Calu3 (cell line): Measurements from ENCODE around the gene ITGA2B. TPM values are rescaled to one million over a fixed set of nuclear protein-coding genes. Genes with fewer than 3 reads are reported as not detected.

Experiments used
- BruUV-seq: library from RNA; stranded (reverse); fragments of 400-500 nt; replicated peaks from 2 replicates; lab custom pipeline; 2021; lab: Mats Ljungman, UMichigan
- CTCF ChIA-PET: fragments of 300-600 bp; sonication (Branson Sonifier 250); formaldehyde crosslinking; loops from one replicate; lab custom pipeline; 2022; ENCODE audit warnings: antibody characterized with exemption; lab: Charles Lee
- DNase-seq: peaks from one replicate; pipeline ENCODE4 v3.0.0; 2022
- H3K27ac Mint-ChIP-seq: one replicate; pipeline ENCODE4 v1.8.0; 2022; ENCODE audit warnings: mixed read lengths; ENCODE audit not compliant: unreplicated experiment
- H3K27me3 Mint-ChIP-seq: one replicate; pipeline ENCODE4 v1.8.0; 2022; ENCODE audit warnings: mixed read lengths; ENCODE audit not compliant: unreplicated experiment
- H3K36me3 Mint-ChIP-seq: one replicate; pipeline ENCODE4 v1.8.0; 2022; ENCODE audit warnings: mild to moderate bottlenecking, moderate library complexity, mixed read lengths; ENCODE audit not compliant: insufficient read depth, unreplicated experiment
- H3K4me1 Mint-ChIP-seq: one replicate; pipeline ENCODE4 v1.8.0; 2022; ENCODE audit warnings: mild to moderate bottlenecking, low read depth, mixed read lengths; ENCODE audit not compliant: unreplicated experiment
- H3K4me3 Mint-ChIP-seq: one replicate; pipeline ENCODE4 v1.8.0; 2022; ENCODE audit warnings: mild to moderate bottlenecking, low read depth, moderate library complexity, mixed read lengths; ENCODE audit not compliant: unreplicated experiment
- H3K9me3 Mint-ChIP-seq: one replicate; pipeline ENCODE4 v1.8.0; 2022; ENCODE audit warnings: low read depth, mixed read lengths; ENCODE audit not compliant: unreplicated experiment
- intact Hi-C: fragments of 100-400 bp; cut with micrococcal nuclease; formaldehyde crosslinking; loops from one replicate; pipeline ENCODE4 v1.10.0; 2022; ENCODE audit not compliant: unreplicated experiment
- total RNA-seq: library from RNA; stranded (reverse); gene quantifications from 2 replicates; pipeline ENCODE4 v1.2.3, GENCODE V29; 2022
- TF ChIP-seq, protein P1 (sequence below): fragments of 200-600 bp; IDR thresholded peaks from one replicate; pipeline ENCODE4 v1.8.0; 2022; ENCODE audit warnings: antibody characterized with exemption; ENCODE audit not compliant: unreplicated experiment

ITGA2B gene
- total RNA-seq, 1 experiment from 2014 or later: 1.6 TPM

DNA sequence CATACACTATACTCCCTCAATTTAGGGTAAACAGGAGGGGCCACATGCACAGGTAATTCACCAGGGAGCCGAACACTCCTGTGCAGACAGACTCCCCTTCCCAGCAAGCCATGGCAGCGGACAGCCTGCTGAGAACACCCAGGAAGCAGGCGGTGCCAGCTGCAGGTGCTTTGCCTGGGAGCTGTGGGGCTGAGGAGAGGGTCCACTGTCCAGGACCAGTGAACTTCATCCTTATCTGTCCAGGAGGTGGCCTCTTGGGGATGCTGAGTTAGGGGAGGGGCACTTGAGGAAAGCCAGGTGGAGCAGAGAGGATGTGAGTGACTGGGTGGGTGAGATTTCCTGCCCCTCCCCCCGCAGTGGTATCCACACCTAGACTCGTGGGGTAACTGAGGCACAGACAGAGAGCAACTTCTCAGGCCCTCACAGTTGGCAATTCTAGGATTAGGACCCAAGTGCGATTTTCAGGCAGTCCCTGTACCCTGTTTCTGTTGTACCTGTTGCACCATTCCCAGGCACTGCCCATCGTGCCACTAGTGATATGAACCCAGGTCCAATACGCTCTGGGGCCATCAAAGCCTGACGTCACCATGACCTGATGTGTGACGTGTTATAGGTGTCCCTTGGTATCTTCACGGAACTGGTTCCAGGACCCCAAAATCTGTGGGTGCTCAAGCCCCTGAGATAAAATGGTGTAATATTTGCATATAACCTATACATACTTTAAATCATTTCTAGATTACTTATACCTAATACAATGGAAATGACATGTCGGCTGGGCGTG lies 43.2 kb downstream of the ITGA2B start:
- Mint-ChIP-seq H3K36me3 (peaks cover 24% of the 10 kb centered on the region), H3K27ac (peak overlapping the region; percentile 93), H3K4me1 (peaks cover 11% of the 10 kb centered on the region), H3K9me3 (no peaks in the 10 kb centered on the region), H3K4me3 (peak overlapping the region; percentile 97), H3K27me3 (no peaks in the 10 kb centered on the region)
- no peak for DNase-seq
- CTCF ChIA-PET: interaction anchor here (0.6 to 2.2 kb wide), 18 partner anchors 12 to 402 kb away, joined by 3 to 11 read pairs (median 5); partner anchors contain the start of genes ATXN7L3, FAM171A2, RUNDC3A and TMUB2
- BruUV-seq: TSS peak; percentile 45
- intact Hi-C loops: loop anchor here (5.0 kb wide), 2 partner anchors 124 to 144 kb away; no protein-coding TSS in a partner anchor
- TF ChIP-seq, protein P1, sequence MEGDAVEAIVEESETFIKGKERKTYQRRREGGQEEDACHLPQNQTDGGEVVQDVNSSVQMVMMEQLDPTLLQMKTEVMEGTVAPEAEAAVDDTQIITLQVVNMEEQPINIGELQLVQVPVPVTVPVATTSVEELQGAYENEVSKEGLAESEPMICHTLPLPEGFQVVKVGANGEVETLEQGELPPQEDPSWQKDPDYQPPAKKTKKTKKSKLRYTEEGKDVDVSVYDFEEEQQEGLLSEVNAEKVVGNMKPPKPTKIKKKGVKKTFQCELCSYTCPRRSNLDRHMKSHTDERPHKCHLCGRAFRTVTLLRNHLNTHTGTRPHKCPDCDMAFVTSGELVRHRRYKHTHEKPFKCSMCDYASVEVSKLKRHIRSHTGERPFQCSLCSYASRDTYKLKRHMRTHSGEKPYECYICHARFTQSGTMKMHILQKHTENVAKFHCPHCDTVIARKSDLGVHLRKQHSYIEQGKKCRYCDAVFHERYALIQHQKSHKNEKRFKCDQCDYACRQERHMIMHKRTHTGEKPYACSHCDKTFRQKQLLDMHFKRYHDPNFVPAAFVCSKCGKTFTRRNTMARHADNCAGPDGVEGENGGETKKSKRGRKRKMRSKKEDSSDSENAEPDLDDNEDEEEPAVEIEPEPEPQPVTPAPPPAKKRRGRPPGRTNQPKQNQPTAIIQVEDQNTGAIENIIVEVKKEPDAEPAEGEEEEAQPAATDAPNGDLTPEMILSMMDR: no peak

GRCh38 chr17:44345454-44346026 lies 43.9 kb downstream of the ITGA2B start:
- H3K36me3 Mint-ChIP-seq: peaks cover 24% of the 10 kb centered on the region
- H3K4me3 Mint-ChIP-seq: peak overlapping the region; percentile 97
- no TSS peak for BruUV-seq
- intact Hi-C loops: loop anchor here (5.0 kb wide), 2 partner anchors 123 to 143 kb away; no protein-coding TSS in a partner anchor
- H3K27me3 Mint-ChIP-seq: no peaks in the 10 kb centered on the region
- H3K4me1 Mint-ChIP-seq: peaks cover 11% of the 10 kb centered on the region
- CTCF ChIA-PET: interaction anchor here (0.6 to 2.2 kb wide), 19 partner anchors 12 to 402 kb away, joined by 3 to 11 read pairs (median 5); partner anchors contain the start of genes ATXN7L3, FAM171A2, RUNDC3A and TMUB2
- DNase-seq: peak; percentile 78
- no peaks in the 10 kb centered on the region for H3K9me3 Mint-ChIP-seq
- peak overlapping the region; percentile 93 for H3K27ac Mint-ChIP-seq
- TF ChIP-seq, protein P1: peak; percentile 54

DNA sequence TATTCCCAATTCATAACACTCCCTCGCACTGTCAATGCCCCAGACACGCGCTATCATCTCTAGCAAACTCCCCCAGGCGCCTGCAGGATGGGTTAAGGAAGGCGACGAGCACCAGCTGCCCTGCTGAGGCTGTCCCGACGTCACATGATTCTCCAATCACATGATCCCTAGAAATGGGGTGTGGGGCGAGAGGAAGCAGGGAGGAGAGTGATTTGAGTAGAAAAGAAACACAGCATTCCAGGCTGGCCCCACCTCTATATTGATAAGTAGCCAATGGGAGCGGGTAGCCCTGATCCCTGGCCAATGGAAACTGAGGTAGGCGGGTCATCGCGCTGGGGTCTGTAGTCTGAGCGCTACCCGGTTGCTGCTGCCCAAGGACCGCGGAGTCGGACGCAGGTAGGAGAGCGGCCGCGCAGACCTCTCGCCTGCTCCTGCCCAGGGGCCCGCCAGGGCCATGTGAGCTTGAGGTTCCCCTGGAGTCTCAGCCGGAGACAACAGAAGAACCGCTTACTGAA lies 44.5 kb downstream of the ITGA2B start, which contains the start of gene GRN:
Gene GRN (plus strand): TSS at position 364 of the 515 bp plus-strand sequence. CDS start 3,863 bp downstream, outside the sequence.
- Mint-ChIP-seq H3K27me3 (no peaks in the 10 kb centered on the region), H3K4me1 (peaks cover 11% of the 10 kb centered on the region), H3K4me3 (peak within 1 kb of the TSS; percentile 97), H3K27ac (peak within 1 kb of the TSS; percentile 93), H3K36me3 (peaks cover 24% of the 10 kb centered on the region), H3K9me3 (no peaks in the 10 kb centered on the region)
- intact Hi-C loops: loop anchor here (5.0 kb wide), 2 partner anchors 123 to 143 kb away; no protein-coding TSS in a partner anchor
- TF ChIP-seq, protein P1: no peak
- DNase-seq: peak; percentile 98
- CTCF ChIA-PET: interaction anchor here (1.1 to 2.2 kb wide), 13 partner anchors 11 to 401 kb away, joined by 3 to 11 read pairs (median 6); partner anchors contain the start of genes ATXN7L3 and FAM171A2
- no TSS peak for BruUV-seq
